GM23338 (cell line): ENCODE data around the gene MANEAL.

Experiments
- CREB1 ChIP-seq: fragments of 250-450 bp; sonication (Bioruptor Pico); IDR thresholded peaks from 2 replicates; pipeline ENCODE4 v1.5.0; 2020; ENCODE audit warnings: low read depth, mild to moderate bottlenecking, moderate library complexity
- EZH2 ChIP-seq: fragments of 200-600 bp; sonication (generic); IDR thresholded peaks from one replicate; pipeline ENCODE4 v1.8.0; 2017; ENCODE audit warnings: antibody characterized with exemption, mild to moderate bottlenecking, low read depth; ENCODE audit not compliant: unreplicated experiment
- JUNB ChIP-seq: IDR thresholded peaks from one replicate; pipeline ENCODE4 v1.6.1; 2016; ENCODE audit warnings: antibody characterized with exemption; ENCODE audit not compliant: unreplicated experiment
- NANOG ChIP-seq: IDR thresholded peaks from 2 replicates; pipeline ENCODE4 v1.6.1; 2016; ENCODE audit warnings: antibody characterized with exemption, borderline replicate concordance
- POLR2AphosphoS5 ChIP-seq: IDR thresholded peaks from 2 replicates; pipeline ENCODE4 v1.6.1; 2016; ENCODE audit warnings: antibody characterized with exemption, low read depth
- STAT1 ChIP-seq: IDR thresholded peaks from one replicate; pipeline ENCODE4 v1.6.1; 2016; ENCODE audit warnings: antibody characterized with exemption; ENCODE audit not compliant: unreplicated experiment
- TF ChIP-seq, protein P1 (sequence below), 2 experiments: fragments of 200-600 bp in 1 of 2; sonication (generic) in 1 of 2; conservative IDR thresholded peaks; 2 replicates each; pipeline versions ENCODE4 v1.5.1 to v1.6.1; 2016 to 2017; ENCODE audit warnings: antibody characterized with exemption in 2 of 2, low read depth in 2 of 2, mild to moderate bottlenecking in 2 of 2, moderate library complexity in 1 of 2
- TF ChIP-seq, protein P2 (sequence below): IDR thresholded peaks from one replicate; pipeline ENCODE4 v1.6.1; 2018; ENCODE audit warnings: antibody characterized with exemption; ENCODE audit not compliant: unreplicated experiment

DNA sequence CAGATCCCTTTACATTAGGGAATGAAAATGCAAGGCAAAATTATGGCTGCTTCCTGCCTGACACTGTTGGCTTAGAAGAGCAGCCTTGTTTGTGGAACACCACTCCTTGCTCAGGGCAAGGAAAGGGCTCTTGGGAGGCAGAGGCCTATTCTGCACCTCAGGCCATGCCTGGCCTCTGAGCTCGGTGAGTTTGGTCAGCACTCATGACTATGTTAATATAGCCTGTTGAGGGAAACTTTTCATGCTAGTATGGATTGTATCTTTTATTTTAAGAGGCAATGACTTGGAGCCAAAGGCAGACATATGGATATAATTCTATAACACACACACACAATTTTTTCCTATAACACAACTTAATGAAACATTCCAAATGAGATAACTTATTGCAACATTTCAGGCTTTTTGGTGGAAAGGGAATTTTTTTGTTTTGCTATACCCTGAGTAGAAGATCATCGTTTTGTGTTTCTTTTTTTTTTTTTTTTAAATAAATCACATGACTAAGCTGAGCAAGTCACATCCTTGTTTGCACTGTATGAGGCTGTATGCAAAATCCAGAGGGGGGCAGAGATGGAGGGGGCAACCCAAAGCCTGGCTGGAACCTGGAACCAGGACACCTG, 20.0 kb downstream of the MANEAL start:
- TF ChIP-seq POLR2AphosphoS5 (no peak), EZH2 (no peak), CREB1 (CRISPR knock-in tag) (no peak), JUNB (no peak), NANOG (no peak), STAT1 (no peak)
- TF ChIP-seq, protein P1, sequence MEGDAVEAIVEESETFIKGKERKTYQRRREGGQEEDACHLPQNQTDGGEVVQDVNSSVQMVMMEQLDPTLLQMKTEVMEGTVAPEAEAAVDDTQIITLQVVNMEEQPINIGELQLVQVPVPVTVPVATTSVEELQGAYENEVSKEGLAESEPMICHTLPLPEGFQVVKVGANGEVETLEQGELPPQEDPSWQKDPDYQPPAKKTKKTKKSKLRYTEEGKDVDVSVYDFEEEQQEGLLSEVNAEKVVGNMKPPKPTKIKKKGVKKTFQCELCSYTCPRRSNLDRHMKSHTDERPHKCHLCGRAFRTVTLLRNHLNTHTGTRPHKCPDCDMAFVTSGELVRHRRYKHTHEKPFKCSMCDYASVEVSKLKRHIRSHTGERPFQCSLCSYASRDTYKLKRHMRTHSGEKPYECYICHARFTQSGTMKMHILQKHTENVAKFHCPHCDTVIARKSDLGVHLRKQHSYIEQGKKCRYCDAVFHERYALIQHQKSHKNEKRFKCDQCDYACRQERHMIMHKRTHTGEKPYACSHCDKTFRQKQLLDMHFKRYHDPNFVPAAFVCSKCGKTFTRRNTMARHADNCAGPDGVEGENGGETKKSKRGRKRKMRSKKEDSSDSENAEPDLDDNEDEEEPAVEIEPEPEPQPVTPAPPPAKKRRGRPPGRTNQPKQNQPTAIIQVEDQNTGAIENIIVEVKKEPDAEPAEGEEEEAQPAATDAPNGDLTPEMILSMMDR (conservative IDR thresholded peaks at IDR 0.05; ENCODE audit: low read depth in 2 of 2), result no peak
- TF ChIP-seq, protein P2, sequence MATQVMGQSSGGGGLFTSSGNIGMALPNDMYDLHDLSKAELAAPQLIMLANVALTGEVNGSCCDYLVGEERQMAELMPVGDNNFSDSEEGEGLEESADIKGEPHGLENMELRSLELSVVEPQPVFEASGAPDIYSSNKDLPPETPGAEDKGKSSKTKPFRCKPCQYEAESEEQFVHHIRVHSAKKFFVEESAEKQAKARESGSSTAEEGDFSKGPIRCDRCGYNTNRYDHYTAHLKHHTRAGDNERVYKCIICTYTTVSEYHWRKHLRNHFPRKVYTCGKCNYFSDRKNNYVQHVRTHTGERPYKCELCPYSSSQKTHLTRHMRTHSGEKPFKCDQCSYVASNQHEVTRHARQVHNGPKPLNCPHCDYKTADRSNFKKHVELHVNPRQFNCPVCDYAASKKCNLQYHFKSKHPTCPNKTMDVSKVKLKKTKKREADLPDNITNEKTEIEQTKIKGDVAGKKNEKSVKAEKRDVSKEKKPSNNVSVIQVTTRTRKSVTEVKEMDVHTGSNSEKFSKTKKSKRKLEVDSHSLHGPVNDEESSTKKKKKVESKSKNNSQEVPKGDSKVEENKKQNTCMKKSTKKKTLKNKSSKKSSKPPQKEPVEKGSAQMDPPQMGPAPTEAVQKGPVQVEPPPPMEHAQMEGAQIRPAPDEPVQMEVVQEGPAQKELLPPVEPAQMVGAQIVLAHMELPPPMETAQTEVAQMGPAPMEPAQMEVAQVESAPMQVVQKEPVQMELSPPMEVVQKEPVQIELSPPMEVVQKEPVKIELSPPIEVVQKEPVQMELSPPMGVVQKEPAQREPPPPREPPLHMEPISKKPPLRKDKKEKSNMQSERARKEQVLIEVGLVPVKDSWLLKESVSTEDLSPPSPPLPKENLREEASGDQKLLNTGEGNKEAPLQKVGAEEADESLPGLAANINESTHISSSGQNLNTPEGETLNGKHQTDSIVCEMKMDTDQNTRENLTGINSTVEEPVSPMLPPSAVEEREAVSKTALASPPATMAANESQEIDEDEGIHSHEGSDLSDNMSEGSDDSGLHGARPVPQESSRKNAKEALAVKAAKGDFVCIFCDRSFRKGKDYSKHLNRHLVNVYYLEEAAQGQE, result no peak
